Suprapubic skin (tissue), 3 donors: ENCODE data around the gene LETM1.

ENCODE experiments used
- POLR2AphosphoS5 ChIP-seq, 3 donors: sonication (generic); formaldehyde crosslinking; IDR thresholded peaks; one replicate each; pipeline ENCODE4 v1.6.1; 2017; ENCODE audit warnings: antibody characterized with exemption in 3 of 3
- TF ChIP-seq, protein P1 (sequence below), 2 donors: fragments of 200-600 bp in 1 of 2; fragments of 450-650 bp in 1 of 2; sonication (generic) in 1 of 2; IDR thresholded peaks; one replicate each; pipeline ENCODE4 v1.5.1; 2016 to 2019; ENCODE audit warnings: antibody characterized with exemption in 2 of 2, mild to moderate bottlenecking in 1 of 2, moderate library complexity in 1 of 2

- TF ChIP-seq, protein P1, sequence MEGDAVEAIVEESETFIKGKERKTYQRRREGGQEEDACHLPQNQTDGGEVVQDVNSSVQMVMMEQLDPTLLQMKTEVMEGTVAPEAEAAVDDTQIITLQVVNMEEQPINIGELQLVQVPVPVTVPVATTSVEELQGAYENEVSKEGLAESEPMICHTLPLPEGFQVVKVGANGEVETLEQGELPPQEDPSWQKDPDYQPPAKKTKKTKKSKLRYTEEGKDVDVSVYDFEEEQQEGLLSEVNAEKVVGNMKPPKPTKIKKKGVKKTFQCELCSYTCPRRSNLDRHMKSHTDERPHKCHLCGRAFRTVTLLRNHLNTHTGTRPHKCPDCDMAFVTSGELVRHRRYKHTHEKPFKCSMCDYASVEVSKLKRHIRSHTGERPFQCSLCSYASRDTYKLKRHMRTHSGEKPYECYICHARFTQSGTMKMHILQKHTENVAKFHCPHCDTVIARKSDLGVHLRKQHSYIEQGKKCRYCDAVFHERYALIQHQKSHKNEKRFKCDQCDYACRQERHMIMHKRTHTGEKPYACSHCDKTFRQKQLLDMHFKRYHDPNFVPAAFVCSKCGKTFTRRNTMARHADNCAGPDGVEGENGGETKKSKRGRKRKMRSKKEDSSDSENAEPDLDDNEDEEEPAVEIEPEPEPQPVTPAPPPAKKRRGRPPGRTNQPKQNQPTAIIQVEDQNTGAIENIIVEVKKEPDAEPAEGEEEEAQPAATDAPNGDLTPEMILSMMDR (IDR thresholded peaks at IDR 0.05): peak in 1 of 2 donors; percentile 43
- no peak for TF ChIP-seq POLR2AphosphoS5 (IDR thresholded peaks at IDR 0.05)
Observed at GRCh38 chr4:1767770-1768366, 88.1 kb downstream of the LETM1 start.
